AG20443 (cell line): ENCODE data around the gene RAMACL.
"Not testable (repeated sequence)": the region's sequence is repeated elsewhere in the genome, so short reads cannot be mapped to it uniquely, and the experiment has no call there.

Source experiments
- DNase-seq: peaks from one replicate; pipeline ENCODE4 v3.0.0; 2012; ENCODE audit warnings: low spot score, mixed read lengths

RAMACL gene

DNA sequence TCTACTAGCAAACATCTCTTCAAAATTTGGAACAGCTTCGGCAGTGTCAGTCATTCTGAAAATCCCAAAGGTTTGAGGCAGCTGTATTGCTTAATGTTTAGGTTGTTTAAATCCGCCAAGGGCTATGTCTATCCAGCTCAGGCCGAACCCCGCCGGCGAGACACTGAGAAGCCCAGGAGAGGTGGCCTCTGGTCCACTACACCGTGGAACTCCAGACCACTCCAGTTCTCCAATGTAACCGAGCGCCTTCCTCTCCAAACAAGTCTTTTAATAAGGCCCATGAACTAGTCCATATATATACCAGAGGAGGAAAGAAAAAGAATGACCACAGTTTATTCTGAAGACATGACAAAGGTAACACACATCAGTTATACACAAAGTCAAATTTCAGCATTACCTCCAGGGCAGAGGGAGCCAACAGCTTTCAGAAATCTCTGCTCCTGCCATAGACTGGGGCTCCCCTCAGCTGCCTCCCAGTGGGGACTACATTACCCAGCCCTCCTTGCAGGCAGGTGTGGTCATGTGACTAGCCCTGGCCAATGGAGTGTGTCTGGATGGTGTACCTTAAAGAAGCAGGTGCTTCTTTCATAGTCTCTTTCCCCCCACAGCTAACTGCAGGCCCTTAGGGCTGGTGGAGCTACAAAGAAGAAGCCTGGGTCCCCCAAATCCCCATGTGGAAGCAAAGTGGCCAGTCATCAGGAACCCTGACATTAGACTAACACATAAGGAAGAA lies at the start of gene RAMACL:
RAMACL (minus strand) TSS at position 255 of the 733 bp plus-strand sequence; CDS start at position 54, 201 bp downstream.
- DNase-seq, result no peak

DNA sequence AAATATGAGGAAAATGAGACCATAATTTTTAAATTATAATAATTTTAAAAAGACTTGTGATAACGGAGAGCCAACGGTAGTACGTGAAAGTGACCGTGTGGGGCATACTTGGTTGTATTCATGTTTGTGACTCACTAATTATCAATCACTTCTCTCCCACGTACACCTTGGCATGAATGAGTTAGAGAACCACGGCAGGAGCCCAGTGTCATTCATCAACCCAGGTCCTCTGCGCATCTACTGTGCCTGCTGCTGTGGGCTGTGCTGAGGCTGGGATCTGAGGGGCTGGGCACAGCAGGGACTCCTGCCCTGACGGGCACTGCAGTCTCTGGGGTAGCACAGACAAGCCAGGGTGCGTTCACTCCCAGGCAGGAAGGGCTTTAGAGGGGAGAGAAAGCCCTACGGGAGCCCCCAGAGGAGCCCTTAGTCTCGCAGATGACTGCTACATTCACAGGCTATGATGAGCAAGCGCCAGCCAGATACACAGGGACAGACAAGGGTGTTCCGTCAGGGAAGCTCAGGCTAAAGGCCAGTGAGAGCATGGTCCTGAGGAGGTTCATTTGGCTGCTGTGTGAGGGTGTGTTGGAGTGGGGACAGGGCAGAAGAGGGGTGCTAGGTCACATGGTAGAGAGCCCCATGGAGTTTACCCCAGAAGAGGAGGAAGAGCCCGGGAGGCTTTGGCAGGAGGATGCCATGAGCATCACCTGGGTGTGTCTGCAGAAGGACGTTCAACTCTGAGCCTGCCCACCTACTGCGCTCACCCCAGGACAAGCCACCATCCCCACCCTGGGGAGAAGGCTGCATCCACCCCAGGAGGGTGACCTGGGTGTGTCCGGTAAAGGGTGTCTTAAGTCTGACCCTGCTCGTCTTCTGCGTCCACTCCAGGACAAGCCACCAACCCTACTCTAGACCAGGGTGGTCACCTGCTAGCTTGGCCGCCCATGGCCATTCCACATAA lies 48.8 kb upstream of the RAMACL start:
- no peak for DNase-seq

DNA sequence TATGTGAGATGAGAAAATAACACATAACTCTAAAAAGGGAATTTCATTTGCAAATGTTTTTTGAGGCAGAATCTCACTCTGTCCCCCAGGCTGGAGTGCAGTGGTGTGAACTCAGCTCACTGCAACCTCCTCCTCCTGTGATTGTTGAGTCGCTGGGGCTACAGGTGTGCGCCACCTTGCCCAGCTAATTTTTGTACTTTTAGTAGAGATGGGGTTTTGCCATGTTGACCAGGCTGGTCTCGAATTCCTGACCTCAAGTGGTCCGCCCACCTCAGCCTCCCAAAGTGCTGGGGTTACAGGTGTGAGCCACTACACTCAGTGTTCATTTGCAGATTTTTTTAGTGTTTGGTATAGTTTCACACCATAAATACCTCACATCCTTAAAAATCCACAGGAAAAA lies 48.1 kb upstream of the RAMACL start:
- DNase-seq, result not testable (repeated sequence)

DNA sequence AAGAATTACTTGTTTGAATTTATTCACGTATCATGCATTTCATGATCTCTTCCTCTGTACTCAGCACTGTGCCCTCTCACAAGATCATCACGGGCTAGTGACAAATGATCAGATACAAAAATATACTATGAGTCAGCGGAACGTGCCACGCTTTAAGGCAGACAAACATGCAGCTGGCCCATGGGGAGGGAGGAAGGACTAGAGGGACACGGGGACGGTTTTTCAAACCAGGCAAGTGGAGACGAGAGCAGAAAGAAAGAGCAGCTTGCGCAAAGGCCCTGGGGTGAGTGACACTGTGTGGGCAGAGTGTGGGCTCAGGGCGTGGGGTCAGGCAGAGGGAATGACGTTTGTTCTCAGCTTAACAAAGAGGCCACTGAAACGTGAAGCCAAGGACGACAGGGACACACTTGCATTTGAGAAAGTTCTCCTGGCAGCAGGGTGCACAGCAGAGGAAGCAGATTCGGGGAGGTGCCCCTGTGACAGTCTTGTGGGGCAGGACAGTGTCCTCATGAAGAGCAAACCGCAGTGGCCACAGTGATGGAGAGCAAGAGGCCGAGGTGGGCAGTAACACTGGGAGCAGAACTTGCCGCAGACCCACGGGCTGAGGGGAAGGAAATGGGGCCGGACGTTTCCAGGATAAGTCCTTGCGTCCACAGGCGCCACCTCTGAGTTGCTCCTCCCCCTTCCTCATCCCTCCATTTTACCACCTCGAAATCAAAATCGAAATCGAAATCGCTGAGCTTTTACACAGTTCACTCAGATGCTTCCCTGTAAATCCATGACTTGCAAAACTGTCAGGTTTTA lies 47.5 kb upstream of the RAMACL start:
- DNase-seq, result peak; percentile 68

DNA sequence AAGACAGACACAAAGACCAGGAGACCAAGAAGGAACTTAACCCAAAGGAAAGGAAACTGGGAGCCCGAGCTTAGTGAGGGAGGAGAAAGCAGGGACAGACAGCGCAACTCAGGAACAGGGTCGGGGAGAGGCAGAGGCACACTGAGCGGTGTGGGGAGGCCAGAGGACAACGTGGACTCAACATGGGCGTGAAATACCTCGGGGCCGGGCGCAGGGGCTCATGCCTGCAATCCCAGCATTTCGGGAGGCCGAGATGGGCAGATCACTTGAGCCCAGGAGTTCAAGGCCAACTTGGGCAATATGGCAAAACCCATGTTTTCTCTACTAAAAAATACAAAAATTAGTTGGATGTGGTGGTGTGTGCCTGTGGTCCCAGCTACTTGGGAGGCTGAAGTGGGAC lies 46.3 kb upstream of the RAMACL start:
- DNase-seq, result no peak

DNA sequence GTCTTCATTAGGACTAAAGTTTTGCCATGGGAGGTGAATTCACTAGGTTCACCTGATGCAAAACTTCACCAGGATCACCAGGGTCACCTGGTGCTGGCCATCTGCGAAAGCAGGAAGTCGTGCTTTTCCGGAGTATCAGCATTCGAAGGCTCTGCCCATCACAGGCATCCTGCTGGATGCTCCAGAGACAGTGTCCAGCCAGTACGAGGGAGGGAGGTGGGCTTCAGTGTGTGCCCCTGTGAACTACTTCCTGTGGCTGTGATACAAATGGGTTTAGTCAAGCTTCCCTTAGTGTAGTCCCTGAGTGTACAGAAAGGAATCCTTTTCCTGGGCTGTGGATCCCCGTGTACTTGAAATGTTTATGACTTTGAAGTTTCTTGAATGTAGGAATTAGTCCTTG lies 44.0 kb upstream of the RAMACL start:
- no peak for DNase-seq

DNA sequence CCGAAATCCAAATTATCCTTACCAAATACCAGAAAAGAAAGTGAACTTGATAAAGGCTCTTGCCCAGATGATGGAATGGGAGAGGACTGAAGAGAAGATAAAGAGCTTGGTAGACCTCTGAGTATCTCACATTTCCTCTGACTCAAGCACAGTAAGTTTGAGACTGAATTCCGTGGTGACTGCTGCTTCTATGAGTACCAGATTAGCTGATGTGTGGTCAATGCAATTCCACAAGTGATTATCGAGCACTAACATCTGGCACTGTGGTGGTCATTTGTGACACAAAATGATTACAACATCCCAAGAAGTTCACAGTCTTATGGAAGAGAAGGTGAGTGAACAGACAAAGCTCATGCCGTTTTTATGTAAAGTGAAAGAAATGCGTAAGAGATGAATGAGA lies 43.1 kb upstream of the RAMACL start:
- peak; percentile 61 for DNase-seq

DNA sequence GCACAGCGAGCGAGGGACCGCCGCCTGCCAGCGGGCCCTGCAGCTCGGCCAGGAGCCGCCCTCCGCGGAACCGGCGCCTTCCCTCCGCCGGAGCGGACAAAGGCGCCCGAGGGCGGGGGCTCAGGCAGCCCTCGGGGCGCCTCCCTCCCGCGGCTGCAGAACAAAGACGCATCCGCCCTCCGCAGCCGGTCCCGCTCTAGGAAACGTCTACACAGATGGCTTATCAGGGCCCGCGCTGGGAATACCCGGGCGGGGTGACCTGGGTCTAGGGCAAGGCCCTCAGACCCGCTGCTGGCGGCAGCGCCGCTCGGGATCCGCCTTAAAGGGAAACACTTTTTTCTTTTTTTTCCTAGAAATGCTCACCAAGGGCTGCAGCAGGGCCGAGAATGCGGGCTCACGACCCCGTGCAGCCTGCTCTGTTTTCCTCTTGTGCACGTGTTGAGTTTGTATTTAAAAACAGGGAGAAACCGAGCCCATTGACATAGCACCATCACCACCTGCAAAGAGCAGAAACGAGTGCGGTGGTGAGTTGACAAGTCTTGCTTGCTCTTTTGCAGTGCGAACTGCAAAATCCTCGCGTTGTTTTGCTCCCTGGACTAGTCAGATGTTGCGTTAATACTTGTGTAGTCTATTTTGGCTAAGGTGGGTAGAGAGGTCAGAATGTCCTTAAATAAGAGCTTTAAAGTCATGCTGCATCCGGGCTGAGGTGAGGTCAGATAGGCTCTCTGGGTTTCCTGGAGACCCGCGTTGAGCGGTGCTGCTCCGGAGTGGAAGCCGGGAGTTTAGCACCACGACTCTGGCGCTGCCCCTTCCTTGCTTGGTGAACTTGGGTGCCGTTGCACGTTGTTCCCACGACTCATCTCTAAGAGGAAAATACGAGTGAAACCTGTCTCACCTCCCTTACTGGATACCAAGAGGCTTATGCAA lies 41.7 kb upstream of the RAMACL start:
- DNase-seq, result peak; percentile 72

DNA sequence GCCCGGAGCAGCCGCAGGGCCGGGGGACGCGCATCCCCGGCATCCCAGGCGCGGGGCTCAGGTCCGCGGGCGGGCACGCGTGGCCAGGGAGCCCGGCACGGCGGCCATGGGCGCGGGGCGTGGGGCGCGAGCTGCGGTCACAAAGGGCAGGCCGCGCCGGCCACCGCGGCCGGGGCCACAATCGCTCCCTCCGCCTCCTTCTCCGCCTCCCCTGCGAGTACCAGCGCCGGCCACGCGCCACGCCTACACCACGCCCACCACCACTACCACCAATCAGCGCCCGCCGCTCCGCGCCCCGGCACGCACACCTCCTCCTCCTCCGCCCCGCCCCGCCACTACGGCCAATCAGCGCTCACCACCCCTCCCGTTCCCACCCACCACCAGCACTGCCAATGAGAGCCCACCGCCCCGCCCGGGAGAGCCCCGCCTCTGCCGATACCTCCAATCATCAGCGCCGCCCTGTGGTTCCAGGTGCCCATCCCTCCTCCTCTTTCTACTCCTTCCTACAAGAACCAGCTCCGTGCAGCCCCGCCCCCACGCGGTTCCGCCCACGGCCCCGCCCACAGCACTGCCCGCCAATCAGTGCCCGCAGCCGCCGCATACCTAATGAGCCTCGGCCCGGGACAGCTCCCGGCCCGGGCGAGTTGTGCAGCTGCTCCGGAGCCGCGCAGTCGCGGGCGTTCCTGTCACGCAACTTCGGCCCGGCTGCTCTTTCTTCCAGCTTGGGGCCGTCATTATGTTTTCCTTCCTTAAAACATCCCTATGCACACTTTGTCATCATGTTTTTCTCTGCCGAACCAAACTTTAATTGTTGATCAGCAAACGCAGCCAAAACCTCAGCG lies 40.8 kb upstream of the RAMACL start, which contains the start of gene RPS6KA2:
RPS6KA2 (minus strand) TSS at position 219 of the 842 bp plus-strand sequence. CDS start 232 bp downstream, outside the sequence.
- DNase-seq, result peak; percentile 96

DNA sequence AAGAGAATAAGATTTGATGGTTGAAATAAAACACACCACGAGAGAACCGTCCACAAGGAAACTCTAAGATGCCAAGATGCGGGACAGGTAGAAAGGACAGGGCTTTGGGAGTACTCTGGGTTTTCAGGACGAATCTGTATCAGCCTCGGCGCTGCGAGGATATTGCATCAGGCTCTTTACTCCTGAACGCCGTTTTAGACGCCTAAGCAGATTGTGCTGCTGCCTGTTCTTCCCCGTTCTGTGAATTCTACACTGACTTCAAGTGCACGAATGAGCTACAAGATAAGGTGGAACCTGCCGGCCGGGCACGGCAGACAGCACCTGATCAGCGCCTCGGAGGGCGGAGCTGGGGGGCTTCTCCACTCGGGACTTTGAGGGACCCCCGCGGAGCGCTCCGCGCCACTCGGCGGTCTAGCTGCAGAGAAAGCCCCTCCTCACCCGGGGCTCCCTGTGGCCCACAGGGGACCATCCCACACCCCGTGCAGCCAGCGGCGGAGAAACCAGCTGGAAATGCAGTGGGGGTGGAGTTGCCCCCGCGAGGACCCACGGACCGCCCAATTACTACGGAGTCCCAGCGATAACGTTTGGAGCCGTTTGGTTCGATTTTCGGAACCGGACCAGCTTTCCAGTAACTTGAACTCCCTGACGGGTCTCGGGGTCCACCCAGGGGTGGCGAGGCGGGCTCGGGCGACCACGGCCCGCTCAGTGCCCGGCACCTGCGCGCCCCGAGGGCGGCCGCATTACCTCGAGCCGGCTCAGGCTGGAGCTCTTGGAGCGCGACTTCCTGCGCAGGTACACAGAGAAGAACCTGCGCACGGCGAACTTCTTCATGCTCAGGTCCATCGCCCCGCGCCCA lies 39.9 kb upstream of the RAMACL start:
- no peak for DNase-seq

DNA sequence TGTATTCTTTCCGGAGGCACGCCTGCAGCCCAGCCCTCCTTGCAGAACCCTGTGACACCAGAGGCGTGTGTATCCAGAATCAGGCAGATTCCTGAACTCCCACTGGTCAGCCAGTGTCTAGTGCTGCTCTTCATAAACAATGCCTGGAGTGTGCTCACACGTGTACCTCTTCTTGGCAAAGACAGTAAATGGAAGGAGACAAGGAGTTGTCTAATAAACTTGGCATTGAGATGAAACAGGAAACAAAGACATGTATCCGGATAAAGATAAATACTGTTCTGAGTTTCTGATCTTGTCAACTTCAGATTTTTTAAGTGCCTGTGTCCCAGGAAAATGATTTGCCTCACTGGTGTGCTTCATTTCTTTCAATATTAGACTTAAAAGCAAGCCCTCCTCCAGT lies 38.9 kb upstream of the RAMACL start:
- DNase-seq, result no peak

DNA sequence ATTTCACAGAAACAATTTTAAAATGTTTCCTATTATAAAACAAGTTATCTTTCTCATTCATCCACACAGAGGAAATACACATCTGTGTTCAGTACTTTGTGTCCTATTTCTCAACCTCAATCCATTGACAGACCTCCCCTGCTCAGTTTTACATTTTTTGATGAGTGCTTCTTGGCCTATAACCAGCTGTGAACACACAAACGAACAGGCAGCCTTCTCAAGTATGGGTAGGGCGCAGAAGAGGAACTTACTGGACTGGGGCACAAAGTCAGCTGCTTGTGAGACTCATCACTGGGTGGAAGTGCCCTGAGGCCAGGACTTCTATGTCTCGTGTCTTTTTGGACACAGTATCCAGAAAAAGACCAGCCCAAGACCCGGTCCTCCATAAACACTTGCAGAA lies 37.8 kb upstream of the RAMACL start:
- DNase-seq, result peak; percentile 53

DNA sequence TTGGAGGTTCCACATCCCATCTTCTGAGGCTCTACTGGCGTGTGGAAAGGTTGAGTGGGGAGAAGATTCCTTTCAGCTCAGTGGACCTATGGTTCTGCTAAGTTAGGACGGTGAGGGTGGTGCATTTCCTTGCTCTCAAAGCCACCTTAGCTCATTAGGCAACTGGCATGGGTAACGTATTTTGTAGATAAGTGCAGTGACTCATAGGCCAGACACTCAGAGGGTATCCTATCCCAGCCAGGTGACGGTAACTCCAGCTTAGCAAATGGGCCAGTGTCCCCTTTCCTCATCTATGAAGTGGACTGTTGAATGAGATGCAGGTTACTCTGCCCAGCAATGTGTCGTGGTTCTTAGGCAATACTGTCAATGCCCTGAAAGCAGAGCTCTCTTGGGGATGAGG lies 36.8 kb upstream of the RAMACL start:
- no peak for DNase-seq

DNA sequence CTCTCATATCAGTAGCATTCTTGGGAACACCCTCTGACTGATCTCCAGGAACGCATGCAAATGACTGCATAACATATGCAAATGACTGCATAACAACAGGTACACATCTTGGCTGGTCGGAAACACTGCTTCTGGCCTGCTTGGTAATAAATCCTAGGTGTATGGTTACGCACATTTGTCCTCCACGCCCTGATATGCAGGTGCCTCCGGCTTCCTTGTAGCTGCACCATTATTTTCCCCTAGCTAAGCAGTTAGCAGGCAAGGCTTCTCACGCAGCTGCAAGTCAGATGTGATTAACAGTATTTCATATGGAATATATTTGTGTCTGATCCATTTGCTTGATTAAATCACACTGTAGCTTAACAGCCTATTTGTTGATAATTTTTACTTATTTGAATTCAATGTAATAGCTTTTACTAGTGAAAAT lies 34.6 kb upstream of the RAMACL start:
- DNase-seq, result no peak

DNA sequence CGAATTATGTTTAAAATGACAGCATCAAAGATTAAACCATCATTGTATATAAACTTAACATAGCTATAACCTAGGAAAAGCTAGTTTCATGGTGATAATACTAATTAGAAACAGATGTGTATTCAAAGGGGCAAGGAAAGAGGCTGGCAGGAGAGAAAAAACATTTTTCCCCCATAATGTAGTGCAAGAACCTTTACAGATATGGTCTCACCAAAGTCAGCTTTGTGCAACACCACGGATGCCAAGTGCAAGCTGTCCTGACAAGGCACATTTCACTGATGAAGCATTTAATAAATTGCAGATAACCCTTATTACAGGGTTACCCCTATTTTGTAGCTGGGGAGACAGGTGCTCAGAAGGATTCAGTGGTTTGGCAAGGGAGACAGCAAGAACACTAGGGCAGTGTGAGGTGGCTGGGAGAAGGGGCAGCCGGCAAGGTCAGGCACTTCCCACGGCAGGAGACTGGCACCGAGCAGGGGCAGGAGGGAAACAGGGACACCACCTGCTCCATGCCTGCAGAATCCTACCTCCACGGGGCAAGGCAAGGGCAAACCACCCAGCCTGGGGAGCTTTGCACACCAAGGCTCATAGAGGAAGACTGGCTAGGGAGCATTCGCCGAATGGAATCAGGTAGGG lies 34.1 kb upstream of the RAMACL start:
- no peak for DNase-seq

DNA sequence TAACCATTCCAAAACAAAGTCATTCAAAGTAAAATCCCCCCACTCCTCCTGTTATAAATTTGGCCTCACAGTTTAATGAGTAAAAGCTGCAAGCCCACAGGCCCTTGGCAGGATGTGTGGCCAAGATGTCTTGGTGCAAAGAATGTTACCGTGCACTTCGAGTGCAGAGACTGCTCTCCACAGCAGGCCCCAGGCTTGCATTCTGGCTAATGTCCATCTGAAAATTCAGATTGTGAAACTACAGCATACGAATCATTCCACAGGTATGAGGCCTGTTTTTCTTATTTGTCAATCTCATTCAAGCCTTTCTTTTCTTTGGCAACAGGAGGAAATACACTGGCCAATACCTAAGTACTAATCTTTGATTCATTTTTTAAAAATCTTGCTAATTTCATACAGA lies 33.4 kb upstream of the RAMACL start:
- peak; percentile 86 for DNase-seq

DNA sequence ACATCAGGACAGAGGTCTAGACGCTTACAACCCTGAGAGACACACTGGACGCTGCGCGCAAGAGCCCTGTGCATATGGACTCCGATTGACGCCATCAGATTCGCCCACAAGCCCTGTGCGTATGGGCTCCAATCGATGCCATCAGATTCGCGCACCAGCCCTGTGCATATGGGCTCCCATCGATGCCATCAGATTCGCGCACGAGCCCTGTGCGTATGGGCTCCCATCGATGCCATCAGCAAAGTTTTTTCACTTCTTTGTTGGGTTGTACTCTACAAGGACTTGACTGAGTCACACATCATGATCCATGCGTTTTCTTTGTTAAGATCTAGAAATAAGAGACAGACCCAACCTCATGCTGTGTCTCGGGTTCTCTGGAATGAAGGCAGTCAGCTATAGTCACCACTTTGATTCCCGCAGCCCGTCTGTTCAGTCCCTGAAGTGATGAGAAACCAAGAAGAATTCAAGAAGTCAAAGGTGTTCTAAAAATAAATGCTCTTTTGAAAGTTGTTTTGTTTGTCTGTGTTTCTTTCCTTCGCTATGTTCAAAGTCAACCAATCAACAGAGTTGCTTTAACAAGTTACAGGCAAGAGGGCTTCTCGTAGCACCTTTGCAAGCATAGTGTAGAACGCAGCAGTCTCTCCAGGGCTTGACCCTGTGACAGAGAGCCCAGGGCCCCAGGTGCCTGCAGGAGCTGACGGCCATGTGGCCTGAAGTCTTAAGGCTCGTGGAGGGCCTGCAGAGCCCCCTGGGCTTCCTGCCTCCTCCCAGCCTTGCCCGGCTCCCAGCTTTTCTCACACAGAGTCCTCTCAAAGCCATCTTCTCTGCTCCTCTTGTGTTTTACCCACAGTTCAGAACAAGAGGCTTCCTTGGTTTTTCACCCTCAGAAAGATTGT lies 32.6 kb upstream of the RAMACL start:
- no peak for DNase-seq

DNA sequence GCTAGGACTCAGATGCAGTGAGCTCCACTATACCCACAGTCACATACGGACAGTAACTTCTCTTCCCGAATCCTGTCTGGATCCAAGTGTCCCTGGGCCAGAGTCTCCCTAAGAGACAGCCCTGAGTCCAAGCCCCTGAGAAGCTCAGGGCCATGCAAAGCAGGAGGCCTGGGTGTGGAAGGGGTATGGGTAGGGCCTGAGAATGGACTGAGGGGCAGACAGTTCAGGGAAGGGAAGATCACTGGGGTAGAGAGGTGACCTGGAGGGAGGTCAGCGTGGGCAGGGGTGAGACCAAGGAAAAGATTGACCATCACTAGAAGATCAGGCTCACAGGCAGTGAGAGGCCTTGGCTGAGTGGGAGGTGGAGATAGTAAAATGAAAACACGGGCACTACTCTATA lies 31.8 kb upstream of the RAMACL start:
- no peak for DNase-seq
